Neural cell (in vitro differentiated cells): Measurements from ENCODE around the gene COMP.

Experiments used
- EP300 ChIP-seq: fragments of 450-650 bp; conservative IDR thresholded peaks from 2 replicates; pipeline ENCODE4 v1.6.1; 2014; ENCODE audit warnings: antibody characterized with exemption, mild to moderate bottlenecking, moderate library complexity; ENCODE audit not compliant: poor library complexity, severe bottlenecking
- EZH2 ChIP-seq: fragments of 200-600, 300-800 bp; shearing (Covaris generic), sonication (generic); IDR thresholded peaks from 2 replicates; pipeline ENCODE4 v1.6.1; 2014; ENCODE audit warnings: antibody characterized with exemption, low read length, borderline replicate concordance, mild to moderate bottlenecking; ENCODE audit not compliant: insufficient read depth, poor library complexity, severe bottlenecking
- MXI1 ChIP-seq: fragments of 450-650 bp; conservative IDR thresholded peaks from 2 replicates; pipeline ENCODE4 v1.6.1; 2014; ENCODE audit warnings: antibody characterized with exemption, mild to moderate bottlenecking; ENCODE audit not compliant: poor library complexity, severe bottlenecking
- POLR2AphosphoS5 ChIP-seq: IDR thresholded peaks from 2 replicates; pipeline ENCODE4 v1.6.1; 2012
- RAD21 ChIP-seq: fragments of 450-650 bp; conservative IDR thresholded peaks from 2 replicates; pipeline ENCODE4 v1.6.1; 2014; ENCODE audit warnings: antibody characterized with exemption, mild to moderate bottlenecking, moderate library complexity
- SMC3 ChIP-seq: fragments of 450-650 bp; conservative IDR thresholded peaks from 2 replicates; pipeline ENCODE4 v1.6.1; 2014; ENCODE audit warnings: antibody characterized with exemption, mild to moderate bottlenecking, moderate library complexity; ENCODE audit not compliant: poor library complexity
- TAF1 ChIP-seq: IDR thresholded peaks from 2 replicates; pipeline ENCODE4 v1.6.1; 2012; ENCODE audit warnings: low read depth
- TF ChIP-seq, protein P1 (sequence below): fragments of 450-650 bp; IDR thresholded peaks from 2 replicates; pipeline ENCODE4 v1.5.1; 2014; ENCODE audit warnings: antibody characterized with exemption, mild to moderate bottlenecking, moderate library complexity; ENCODE audit not compliant: poor library complexity, severe bottlenecking
- TF ChIP-seq, protein P2 (sequence below): IDR thresholded peaks from 2 replicates; pipeline ENCODE4 v1.6.1; 2012; ENCODE audit warnings: borderline replicate concordance

- no peak for TF ChIP-seq POLR2AphosphoS5
- TF ChIP-seq, protein P1, sequence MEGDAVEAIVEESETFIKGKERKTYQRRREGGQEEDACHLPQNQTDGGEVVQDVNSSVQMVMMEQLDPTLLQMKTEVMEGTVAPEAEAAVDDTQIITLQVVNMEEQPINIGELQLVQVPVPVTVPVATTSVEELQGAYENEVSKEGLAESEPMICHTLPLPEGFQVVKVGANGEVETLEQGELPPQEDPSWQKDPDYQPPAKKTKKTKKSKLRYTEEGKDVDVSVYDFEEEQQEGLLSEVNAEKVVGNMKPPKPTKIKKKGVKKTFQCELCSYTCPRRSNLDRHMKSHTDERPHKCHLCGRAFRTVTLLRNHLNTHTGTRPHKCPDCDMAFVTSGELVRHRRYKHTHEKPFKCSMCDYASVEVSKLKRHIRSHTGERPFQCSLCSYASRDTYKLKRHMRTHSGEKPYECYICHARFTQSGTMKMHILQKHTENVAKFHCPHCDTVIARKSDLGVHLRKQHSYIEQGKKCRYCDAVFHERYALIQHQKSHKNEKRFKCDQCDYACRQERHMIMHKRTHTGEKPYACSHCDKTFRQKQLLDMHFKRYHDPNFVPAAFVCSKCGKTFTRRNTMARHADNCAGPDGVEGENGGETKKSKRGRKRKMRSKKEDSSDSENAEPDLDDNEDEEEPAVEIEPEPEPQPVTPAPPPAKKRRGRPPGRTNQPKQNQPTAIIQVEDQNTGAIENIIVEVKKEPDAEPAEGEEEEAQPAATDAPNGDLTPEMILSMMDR = no peak
- no peak for TF ChIP-seq EP300
- no peak for TF ChIP-seq EZH2
- TF ChIP-seq SMC3 = no peak
- TF ChIP-seq MXI1 = no peak
- no peak for TF ChIP-seq TAF1
- TF ChIP-seq RAD21 = no peak
- TF ChIP-seq, protein P2, sequence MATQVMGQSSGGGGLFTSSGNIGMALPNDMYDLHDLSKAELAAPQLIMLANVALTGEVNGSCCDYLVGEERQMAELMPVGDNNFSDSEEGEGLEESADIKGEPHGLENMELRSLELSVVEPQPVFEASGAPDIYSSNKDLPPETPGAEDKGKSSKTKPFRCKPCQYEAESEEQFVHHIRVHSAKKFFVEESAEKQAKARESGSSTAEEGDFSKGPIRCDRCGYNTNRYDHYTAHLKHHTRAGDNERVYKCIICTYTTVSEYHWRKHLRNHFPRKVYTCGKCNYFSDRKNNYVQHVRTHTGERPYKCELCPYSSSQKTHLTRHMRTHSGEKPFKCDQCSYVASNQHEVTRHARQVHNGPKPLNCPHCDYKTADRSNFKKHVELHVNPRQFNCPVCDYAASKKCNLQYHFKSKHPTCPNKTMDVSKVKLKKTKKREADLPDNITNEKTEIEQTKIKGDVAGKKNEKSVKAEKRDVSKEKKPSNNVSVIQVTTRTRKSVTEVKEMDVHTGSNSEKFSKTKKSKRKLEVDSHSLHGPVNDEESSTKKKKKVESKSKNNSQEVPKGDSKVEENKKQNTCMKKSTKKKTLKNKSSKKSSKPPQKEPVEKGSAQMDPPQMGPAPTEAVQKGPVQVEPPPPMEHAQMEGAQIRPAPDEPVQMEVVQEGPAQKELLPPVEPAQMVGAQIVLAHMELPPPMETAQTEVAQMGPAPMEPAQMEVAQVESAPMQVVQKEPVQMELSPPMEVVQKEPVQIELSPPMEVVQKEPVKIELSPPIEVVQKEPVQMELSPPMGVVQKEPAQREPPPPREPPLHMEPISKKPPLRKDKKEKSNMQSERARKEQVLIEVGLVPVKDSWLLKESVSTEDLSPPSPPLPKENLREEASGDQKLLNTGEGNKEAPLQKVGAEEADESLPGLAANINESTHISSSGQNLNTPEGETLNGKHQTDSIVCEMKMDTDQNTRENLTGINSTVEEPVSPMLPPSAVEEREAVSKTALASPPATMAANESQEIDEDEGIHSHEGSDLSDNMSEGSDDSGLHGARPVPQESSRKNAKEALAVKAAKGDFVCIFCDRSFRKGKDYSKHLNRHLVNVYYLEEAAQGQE = no peak
Observed at GRCh38 chr19:18737337-18737953, 53.7 kb downstream of the COMP start.
